ENCODE measurements around the gene BZW2.

Gene BZW2

GRCh38 chr7:16753102-16753931 lies 107.3 kb downstream of the BZW2 start, which contains the start of gene TSPAN13:
TSS of gene TSPAN13 (plus strand) at chr7:16753755. CDS start at chr7:16753968, 213 bp downstream.
- peak; percentile 10 for DNase-seq (ENCODE audit: low read depth)

- no peak for DNase-seq (ENCODE audit: low read depth)
Measured at GRCh38 chr7:16753932-16754855, 108.2 kb downstream of the BZW2 start.

GRCh38 chr7:16754856-16755317 lies 108.9 kb downstream of the BZW2 start:
- no peak for DNase-seq (ENCODE audit: low read depth)

GRCh38 chr7:16755397-16755796 lies 109.4 kb downstream of the BZW2 start:
- DNase-seq (ENCODE audit: low read depth), result no peak

Data from activated T-helper 1 cell treated with Interleukin-2 at 50 U/mL for 16 hours (primary cell).